ENCODE results near the gene KRTAP4-7.
"Not testable (repeated sequence)": the region's sequence is repeated elsewhere in the genome, so short reads cannot be mapped to it uniquely, and the experiment has no call there.

The KRTAP4-7 gene

GRCh38 chr17:41116297-41116696 is 32.3 kb downstream of the KRTAP4-7 start:
- DNase-seq: no peak

GRCh38 chr17:41117846-41118386 is 34.0 kb downstream of the KRTAP4-7 start, which contains the start of gene KRTAP4-11:
Gene KRTAP4-11 (minus strand): TSS chr17:41118373. CDS start chr17:41118315, 58 bp downstream.
- DNase-seq: not testable (repeated sequence)

- no peak for DNase-seq
Observed at GRCh38 chr17:41118721-41119120, 34.8 kb downstream of the KRTAP4-7 start.

- DNase-seq: not testable (repeated sequence)
Observed at GRCh38 chr17:41119696-41120690, 36.0 kb downstream of the KRTAP4-7 start.

GRCh38 chr17:41121742-41122141 is 37.8 kb downstream of the KRTAP4-7 start:
- no peak for DNase-seq

- DNase-seq: not testable (repeated sequence)
Observed at GRCh38 chr17:41123292-41123990, 39.5 kb downstream of the KRTAP4-7 start.

GRCh38 chr17:41123991-41124371 is 40.0 kb downstream of the KRTAP4-7 start, which contains the start of gene KRTAP4-12:
Gene KRTAP4-12 (minus strand): TSS chr17:41124182. CDS start chr17:41124122, 60 bp downstream.
- not testable (repeated sequence) for DNase-seq

GRCh38 chr17:41125064-41125463 is 41.1 kb downstream of the KRTAP4-7 start:
- DNase-seq: no peak

GRCh38 chr17:41126412-41126811 is 42.5 kb downstream of the KRTAP4-7 start:
- no peak for DNase-seq

GRCh38 chr17:41127371-41127770 is 43.4 kb downstream of the KRTAP4-7 start:
- DNase-seq: no peak

GRCh38 chr17:41131979-41132378 is 48.0 kb downstream of the KRTAP4-7 start:
- DNase-seq: no peak

GRCh38 chr17:41133880-41134735 is 50.2 kb downstream of the KRTAP4-7 start:
- DNase-seq: no peak
